Thyroid gland (tissue), 4 donors: ENCODE measurements around the gene SFSWAP.
"Not testable (repeated sequence)": the region's sequence is repeated elsewhere in the genome, so short reads cannot be mapped to it uniquely, and the experiment has no call there.

ENCODE experiments used
- CTCF ChIP-seq, 6 experiments: fragments of 200-600 bp in 3 of 6; fragments of 450-650 bp in 3 of 6; sonication (generic) in 3 of 6; IDR thresholded peaks; one replicate each; pipeline ENCODE4 v1.5.1; 2016 to 2019; ENCODE audit warnings: antibody characterized with exemption in 6 of 6, mild to moderate bottlenecking in 2 of 6, inconsistent platforms in 1 of 6, moderate library complexity in 1 of 6
- POLR2A ChIP-seq, 2 donors: fragments of 450-650 bp; IDR thresholded peaks; one replicate each; pipeline ENCODE4 v1.6.1; 2017; ENCODE audit warnings: antibody characterized with exemption in 2 of 2, mild to moderate bottlenecking in 2 of 2, moderate library complexity in 1 of 2

GRCh38 chr12:131662346-131662745 is 48.5 kb upstream of the SFSWAP start:
- TF ChIP-seq CTCF, POLR2A (IDR thresholded peaks at IDR 0.05): not testable (repeated sequence)
